Vagina (tissue), 2 donors: Measurements from ENCODE around the gene GNAO1.

ENCODE experiments used
- POLR2A ChIP-seq, 2 donors: fragments of 450-650 bp; IDR thresholded peaks; one replicate each; pipeline ENCODE4 v1.6.1; 2017; ENCODE audit warnings: antibody characterized with exemption in 2 of 2, mild to moderate bottlenecking in 2 of 2, moderate library complexity in 2 of 2
- TF ChIP-seq, protein P1 (sequence below), 3 experiments: fragments of 450-650 bp in 2 of 3; fragments of 200-600 bp in 1 of 3; sonication (generic) in 1 of 3; IDR thresholded peaks; one replicate each; pipeline ENCODE4 v1.5.1; 2017 to 2019; ENCODE audit warnings: antibody characterized with exemption in 3 of 3, mild to moderate bottlenecking in 2 of 3, moderate library complexity in 2 of 3

DNA sequence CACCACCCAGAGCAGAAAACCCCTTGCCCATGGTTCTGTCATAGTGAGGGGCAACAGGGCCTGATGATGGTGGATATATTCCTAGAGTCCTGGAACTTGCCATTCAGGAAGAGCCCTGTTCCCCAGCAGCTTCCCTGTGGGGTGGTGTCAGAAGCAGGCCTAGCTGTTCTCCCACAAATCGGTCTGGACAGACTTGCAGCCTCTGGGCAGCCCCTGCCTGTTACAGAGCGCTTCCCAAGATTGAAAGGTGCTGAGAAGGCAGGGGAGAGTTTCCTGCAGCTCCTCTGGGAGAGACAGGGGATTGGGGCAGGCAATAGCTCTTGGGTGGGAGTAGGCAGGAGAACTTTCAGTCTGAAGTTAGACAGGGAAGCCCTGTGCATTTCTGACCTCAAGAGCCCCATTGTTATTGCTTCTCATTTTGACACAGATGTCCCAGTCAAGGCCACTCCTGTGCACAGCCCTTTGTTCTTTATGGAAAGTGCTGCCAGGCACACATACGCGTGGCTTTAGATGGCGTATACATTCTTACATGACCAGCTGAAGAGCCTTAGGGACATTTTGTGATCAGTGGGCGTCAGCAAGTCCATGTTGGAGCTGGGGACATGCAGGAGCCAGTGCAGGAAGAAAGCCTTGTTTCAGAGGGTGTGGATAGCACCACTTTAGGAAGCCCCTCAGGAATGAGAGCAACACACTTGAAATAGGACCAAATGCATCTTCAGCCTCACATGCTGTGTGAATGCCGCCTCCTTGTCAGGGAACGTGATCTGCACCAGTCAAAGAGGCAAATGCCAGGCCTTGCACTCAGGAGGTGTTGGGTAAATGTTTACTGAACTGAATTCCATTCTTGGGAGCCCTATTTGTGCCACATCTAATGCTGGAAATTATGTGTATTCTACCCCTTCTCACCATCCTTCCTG is 67.5 kb downstream of the GNAO1 start:
- no peak for TF ChIP-seq POLR2A (IDR thresholded peaks at IDR 0.05)
- TF ChIP-seq, protein P1, sequence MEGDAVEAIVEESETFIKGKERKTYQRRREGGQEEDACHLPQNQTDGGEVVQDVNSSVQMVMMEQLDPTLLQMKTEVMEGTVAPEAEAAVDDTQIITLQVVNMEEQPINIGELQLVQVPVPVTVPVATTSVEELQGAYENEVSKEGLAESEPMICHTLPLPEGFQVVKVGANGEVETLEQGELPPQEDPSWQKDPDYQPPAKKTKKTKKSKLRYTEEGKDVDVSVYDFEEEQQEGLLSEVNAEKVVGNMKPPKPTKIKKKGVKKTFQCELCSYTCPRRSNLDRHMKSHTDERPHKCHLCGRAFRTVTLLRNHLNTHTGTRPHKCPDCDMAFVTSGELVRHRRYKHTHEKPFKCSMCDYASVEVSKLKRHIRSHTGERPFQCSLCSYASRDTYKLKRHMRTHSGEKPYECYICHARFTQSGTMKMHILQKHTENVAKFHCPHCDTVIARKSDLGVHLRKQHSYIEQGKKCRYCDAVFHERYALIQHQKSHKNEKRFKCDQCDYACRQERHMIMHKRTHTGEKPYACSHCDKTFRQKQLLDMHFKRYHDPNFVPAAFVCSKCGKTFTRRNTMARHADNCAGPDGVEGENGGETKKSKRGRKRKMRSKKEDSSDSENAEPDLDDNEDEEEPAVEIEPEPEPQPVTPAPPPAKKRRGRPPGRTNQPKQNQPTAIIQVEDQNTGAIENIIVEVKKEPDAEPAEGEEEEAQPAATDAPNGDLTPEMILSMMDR (IDR thresholded peaks at IDR 0.05) = no peak
